ENCODE measurements around the gene MAGEE1. TPM values are rescaled to one million over a fixed set of nuclear protein-coding genes. Genes with fewer than 3 reads are reported as not detected.

MAGEE1 gene
- total and polyA plus RNA-seq, 2 of the 4 experiments (the other 2 are of a cell fraction), result 0.54 to 1.9 TPM

DNA sequence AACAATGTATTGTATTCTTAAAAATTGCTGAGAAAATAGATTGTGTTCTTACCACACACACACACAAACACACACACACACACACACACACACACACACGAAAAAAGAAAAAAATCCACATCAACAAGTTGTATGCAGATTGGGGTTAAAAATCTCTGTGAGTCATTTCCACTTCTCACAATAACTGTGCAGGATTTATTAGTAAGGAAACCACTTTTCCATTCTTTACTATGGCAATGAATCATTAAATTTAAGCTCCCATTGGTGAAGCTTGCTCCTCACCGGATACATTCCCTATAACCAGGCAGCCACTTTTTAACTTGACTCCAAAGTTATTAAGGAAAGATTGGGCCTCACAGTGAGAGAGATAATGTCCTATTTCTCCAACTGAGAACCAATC lies 19.7 kb upstream of the MAGEE1 start:
- no CpG with 5 or more reads among the region's 2 CpGs for WGBS, 2 experiments (ENCODE audit: extremely low coverage in 2 of 2, insufficient read length in 1 of 2)
- H2BK20ac ChIP-seq (ENCODE audit: low read depth, low read length), result no peak overlapping the region
- in situ Hi-C loops (cut with MboI; ENCODE audit: low sequenced_read_pairs), result no loop called here
- no peak overlapping the region for H3K9ac ChIP-seq (ENCODE audit: low read depth, low read length)
- H3K4me3 ChIP-seq (ENCODE audit: insufficient read depth, low read depth, low read length), result no peak overlapping the region
- intact Hi-C loops (cut with micrococcal nuclease), result no loop called here
- H4K91ac ChIP-seq (ENCODE audit: insufficient read depth, low read depth, low read length), result no peak overlapping the region
- BruUV-seq (replicated peaks), result no TSS peak
- no peaks in the 10 kb centered on the region for H3K4me1 ChIP-seq (ENCODE audit: control insufficient read depth, insufficient read depth, low read length)
- H3K27me3 ChIP-seq (ENCODE audit: control insufficient read depth, insufficient read depth, low read length), result no peaks in the 10 kb centered on the region
- DNase-seq (no peak), ATAC-seq (ENCODE audit: low read depth) (no peak)
- ChIA-PET CTCF (no interaction called here), POLR2A (ENCODE audit: unreplicated experiment) (no interaction called here)
- no peak overlapping the region for H3K14ac ChIP-seq (replicated peaks; ENCODE audit: low read depth, low read length)
- H3K9me3 ChIP-seq (ENCODE audit: control insufficient read depth, insufficient read depth, low read length), result no peaks in the 10 kb centered on the region
- H4K5ac ChIP-seq (ENCODE audit: low read depth, low read length), result no peak overlapping the region
- H3K36me3 ChIP-seq (ENCODE audit: control insufficient read depth, insufficient read depth, low read length), result no peaks in the 10 kb centered on the region
- no peak overlapping the region for H4K8ac ChIP-seq (ENCODE audit: low read depth in 2 of 2, low read length in 2 of 2)
- dilution Hi-C loops (cut with HindIII; ENCODE audit: low sequenced_read_pairs, unreplicated experiment), result no loop called here
- no peak overlapping the region for H2BK5ac ChIP-seq (ENCODE audit: low read depth, low read length, poor library complexity, severe bottlenecking)
- no peak overlapping the region for H3K27ac ChIP-seq (ENCODE audit: insufficient read depth, low read length)
- H2BK120ac ChIP-seq (ENCODE audit: low read depth, low read length), result no peak overlapping the region
- no peak overlapping the region for H3K4me2 ChIP-seq (ENCODE audit: low read depth, low read length)
- no peak overlapping the region for H3K18ac ChIP-seq (ENCODE audit: low read depth, low read length)
- no peaks in the 10 kb centered on the region for H3K79me1 ChIP-seq (ENCODE audit: low read depth in 1 of 2, low read length in 2 of 2)
- H2AFZ ChIP-seq (replicated peaks; ENCODE audit: low read length, poor library complexity), result no peak overlapping the region
- H3K4ac ChIP-seq (ENCODE audit: low read depth, low read length), result no peak overlapping the region
- no peaks in the 10 kb centered on the region for H4K20me1 ChIP-seq (ENCODE audit: insufficient read depth, low read length)
- H3K23ac ChIP-seq (ENCODE audit: low read depth, low read length), result no peak overlapping the region
- no peak overlapping the region for H2AK5ac ChIP-seq (ENCODE audit: low read depth, low read length)
- no peaks in the 10 kb centered on the region for H3K9me1 ChIP-seq (ENCODE audit: insufficient read depth, low read length)
- no peak overlapping the region for H2AK9ac ChIP-seq (replicated peaks; ENCODE audit: low read depth, low read length, poor library complexity)
- H2BK15ac ChIP-seq (ENCODE audit: low read depth, low read length), result no peak overlapping the region
- TF ChIP-seq BHLHE40 (IDR thresholded peaks at IDR 0.05; ENCODE audit: low read depth, low read length), result no peak
- no peak for TF ChIP-seq MAZ (IDR thresholded peaks at IDR 0.05; ENCODE audit: borderline replicate concordance, low read depth, low read length)
- no peak for TF ChIP-seq MAFK (IDR thresholded peaks at IDR 0.05; ENCODE audit: low read depth, low read length)
- TF ChIP-seq RAD21 (IDR thresholded peaks at IDR 0.05; ENCODE audit: low read length), result no peak
- TF ChIP-seq MXI1 (IDR thresholded peaks at IDR 0.05; ENCODE audit: borderline replicate concordance, low read depth, low read length), result no peak
- no peak for TF ChIP-seq RCOR1 (IDR thresholded peaks at IDR 0.05; ENCODE audit: insufficient replicate concordance, low read length)
- no peak for TF ChIP-seq CEBPB (IDR thresholded peaks at IDR 0.05; ENCODE audit: low read depth, low read length)
- TF ChIP-seq POLR2A (IDR thresholded peaks at IDR 0.05; ENCODE audit: low read depth, low read length), result no peak
- TF ChIP-seq CHD1 (IDR thresholded peaks at IDR 0.05; ENCODE audit: low read depth, low read length), result no peak
- TF ChIP-seq, protein P1, sequence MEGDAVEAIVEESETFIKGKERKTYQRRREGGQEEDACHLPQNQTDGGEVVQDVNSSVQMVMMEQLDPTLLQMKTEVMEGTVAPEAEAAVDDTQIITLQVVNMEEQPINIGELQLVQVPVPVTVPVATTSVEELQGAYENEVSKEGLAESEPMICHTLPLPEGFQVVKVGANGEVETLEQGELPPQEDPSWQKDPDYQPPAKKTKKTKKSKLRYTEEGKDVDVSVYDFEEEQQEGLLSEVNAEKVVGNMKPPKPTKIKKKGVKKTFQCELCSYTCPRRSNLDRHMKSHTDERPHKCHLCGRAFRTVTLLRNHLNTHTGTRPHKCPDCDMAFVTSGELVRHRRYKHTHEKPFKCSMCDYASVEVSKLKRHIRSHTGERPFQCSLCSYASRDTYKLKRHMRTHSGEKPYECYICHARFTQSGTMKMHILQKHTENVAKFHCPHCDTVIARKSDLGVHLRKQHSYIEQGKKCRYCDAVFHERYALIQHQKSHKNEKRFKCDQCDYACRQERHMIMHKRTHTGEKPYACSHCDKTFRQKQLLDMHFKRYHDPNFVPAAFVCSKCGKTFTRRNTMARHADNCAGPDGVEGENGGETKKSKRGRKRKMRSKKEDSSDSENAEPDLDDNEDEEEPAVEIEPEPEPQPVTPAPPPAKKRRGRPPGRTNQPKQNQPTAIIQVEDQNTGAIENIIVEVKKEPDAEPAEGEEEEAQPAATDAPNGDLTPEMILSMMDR (conservative IDR thresholded peaks at IDR 0.05; ENCODE audit: low read depth, low read length), result no peak
- TF ChIP-seq, protein P2, sequence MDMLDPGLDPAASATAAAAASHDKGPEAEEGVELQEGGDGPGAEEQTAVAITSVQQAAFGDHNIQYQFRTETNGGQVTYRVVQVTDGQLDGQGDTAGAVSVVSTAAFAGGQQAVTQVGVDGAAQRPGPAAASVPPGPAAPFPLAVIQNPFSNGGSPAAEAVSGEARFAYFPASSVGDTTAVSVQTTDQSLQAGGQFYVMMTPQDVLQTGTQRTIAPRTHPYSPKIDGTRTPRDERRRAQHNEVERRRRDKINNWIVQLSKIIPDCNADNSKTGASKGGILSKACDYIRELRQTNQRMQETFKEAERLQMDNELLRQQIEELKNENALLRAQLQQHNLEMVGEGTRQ (IDR thresholded peaks at IDR 0.05; ENCODE audit: low read depth, low read length), result no peak
- TF ChIP-seq NFE2L2 (IDR thresholded peaks at IDR 0.05; ENCODE audit: low read depth, low read length), result no peak
- H3K56ac ChIP-seq (ENCODE audit: extremely low read depth, insufficient read depth, low read length), result no peak overlapping the region

Data from IMR-90 (cell line).